Glutamatergic neuron (in vitro differentiated cells): ENCODE data around the gene ACAD11. TPM values are rescaled to one million over a fixed set of nuclear protein-coding genes. Genes with fewer than 3 reads are reported as not detected.

Experiments
- DNase-seq: peaks from one replicate; pipeline ENCODE4 v3.0.0; 2022
- H3K27ac Mint-ChIP-seq: one replicate; pipeline ENCODE4 v1.8.0; 2020; ENCODE audit warnings: mild to moderate bottlenecking, mixed read lengths, inconsistent platforms; ENCODE audit not compliant: unreplicated experiment
- H3K27me3 Mint-ChIP-seq: one replicate; pipeline ENCODE4 v1.8.0; 2020; ENCODE audit warnings: mild to moderate bottlenecking, moderate library complexity, mixed read lengths, inconsistent platforms; ENCODE audit not compliant: unreplicated experiment
- H3K36me3 Mint-ChIP-seq: one replicate; pipeline ENCODE4 v1.8.0; 2020; ENCODE audit warnings: mild to moderate bottlenecking, mixed read lengths, inconsistent platforms; ENCODE audit not compliant: unreplicated experiment
- H3K4me1 Mint-ChIP-seq: one replicate; pipeline ENCODE4 v1.8.0; 2020; ENCODE audit warnings: mild to moderate bottlenecking, low read depth, mixed read lengths, inconsistent platforms; ENCODE audit not compliant: unreplicated experiment
- H3K4me3 Mint-ChIP-seq: one replicate; pipeline ENCODE4 v1.8.0; 2020; ENCODE audit warnings: mild to moderate bottlenecking, mixed read lengths, inconsistent platforms; ENCODE audit not compliant: unreplicated experiment
- H3K9me3 Mint-ChIP-seq: one replicate; pipeline ENCODE4 v1.8.0; 2020; ENCODE audit warnings: mild to moderate bottlenecking, moderate library complexity, mixed read lengths, inconsistent platforms; ENCODE audit not compliant: unreplicated experiment
- total RNA-seq: library from RNA; stranded (reverse); fragmentation: NEBNext Ultra II Directional; extraction: Animal tissue kit (Norgen Biotek cat#: 25700); gene quantifications from one replicate; pipeline ENCODE4 v1.2.1, GENCODE V29; 2021; ENCODE audit not compliant: unreplicated experiment
- TF ChIP-seq, protein P1 (sequence below): fragments of 200-600 bp; sonication (generic); IDR thresholded peaks from one replicate; pipeline ENCODE4 v1.5.0; 2021; ENCODE audit not compliant: partially characterized antibody, unreplicated experiment

Gene ACAD11
- total RNA-seq, 1 donor from 2014 or later, result 9.4 TPM

DNA sequence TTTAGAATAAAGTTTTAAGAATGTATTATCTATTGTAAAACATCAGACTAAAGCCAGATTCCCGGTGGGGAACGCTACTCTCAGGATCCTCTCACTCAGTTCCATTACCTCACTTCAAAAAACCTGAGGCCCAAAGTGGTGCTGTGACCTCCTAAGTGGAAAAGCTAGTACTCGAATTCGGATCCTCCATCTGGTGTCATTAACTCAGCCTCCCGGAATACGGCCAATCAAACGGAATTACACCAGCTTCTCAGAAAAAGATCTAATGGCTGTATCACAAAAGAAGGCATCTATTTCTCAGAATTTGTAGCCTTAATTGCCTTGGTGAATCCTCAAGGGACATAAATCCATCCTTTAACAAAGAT, 627 bp downstream of the ACAD11 start:
- Mint-ChIP-seq H3K9me3 (peaks cover 7% of the 10 kb centered on the region), H3K4me3 (peak overlapping the region; percentile 96), H3K27me3 (no peaks in the 10 kb centered on the region), H3K27ac (no peak overlapping the region), H3K4me1 (peaks cover 6% of the 10 kb centered on the region), H3K36me3 (no peaks in the 10 kb centered on the region)
- TF ChIP-seq, protein P1, sequence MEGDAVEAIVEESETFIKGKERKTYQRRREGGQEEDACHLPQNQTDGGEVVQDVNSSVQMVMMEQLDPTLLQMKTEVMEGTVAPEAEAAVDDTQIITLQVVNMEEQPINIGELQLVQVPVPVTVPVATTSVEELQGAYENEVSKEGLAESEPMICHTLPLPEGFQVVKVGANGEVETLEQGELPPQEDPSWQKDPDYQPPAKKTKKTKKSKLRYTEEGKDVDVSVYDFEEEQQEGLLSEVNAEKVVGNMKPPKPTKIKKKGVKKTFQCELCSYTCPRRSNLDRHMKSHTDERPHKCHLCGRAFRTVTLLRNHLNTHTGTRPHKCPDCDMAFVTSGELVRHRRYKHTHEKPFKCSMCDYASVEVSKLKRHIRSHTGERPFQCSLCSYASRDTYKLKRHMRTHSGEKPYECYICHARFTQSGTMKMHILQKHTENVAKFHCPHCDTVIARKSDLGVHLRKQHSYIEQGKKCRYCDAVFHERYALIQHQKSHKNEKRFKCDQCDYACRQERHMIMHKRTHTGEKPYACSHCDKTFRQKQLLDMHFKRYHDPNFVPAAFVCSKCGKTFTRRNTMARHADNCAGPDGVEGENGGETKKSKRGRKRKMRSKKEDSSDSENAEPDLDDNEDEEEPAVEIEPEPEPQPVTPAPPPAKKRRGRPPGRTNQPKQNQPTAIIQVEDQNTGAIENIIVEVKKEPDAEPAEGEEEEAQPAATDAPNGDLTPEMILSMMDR, result no peak
- no peak for DNase-seq

DNA sequence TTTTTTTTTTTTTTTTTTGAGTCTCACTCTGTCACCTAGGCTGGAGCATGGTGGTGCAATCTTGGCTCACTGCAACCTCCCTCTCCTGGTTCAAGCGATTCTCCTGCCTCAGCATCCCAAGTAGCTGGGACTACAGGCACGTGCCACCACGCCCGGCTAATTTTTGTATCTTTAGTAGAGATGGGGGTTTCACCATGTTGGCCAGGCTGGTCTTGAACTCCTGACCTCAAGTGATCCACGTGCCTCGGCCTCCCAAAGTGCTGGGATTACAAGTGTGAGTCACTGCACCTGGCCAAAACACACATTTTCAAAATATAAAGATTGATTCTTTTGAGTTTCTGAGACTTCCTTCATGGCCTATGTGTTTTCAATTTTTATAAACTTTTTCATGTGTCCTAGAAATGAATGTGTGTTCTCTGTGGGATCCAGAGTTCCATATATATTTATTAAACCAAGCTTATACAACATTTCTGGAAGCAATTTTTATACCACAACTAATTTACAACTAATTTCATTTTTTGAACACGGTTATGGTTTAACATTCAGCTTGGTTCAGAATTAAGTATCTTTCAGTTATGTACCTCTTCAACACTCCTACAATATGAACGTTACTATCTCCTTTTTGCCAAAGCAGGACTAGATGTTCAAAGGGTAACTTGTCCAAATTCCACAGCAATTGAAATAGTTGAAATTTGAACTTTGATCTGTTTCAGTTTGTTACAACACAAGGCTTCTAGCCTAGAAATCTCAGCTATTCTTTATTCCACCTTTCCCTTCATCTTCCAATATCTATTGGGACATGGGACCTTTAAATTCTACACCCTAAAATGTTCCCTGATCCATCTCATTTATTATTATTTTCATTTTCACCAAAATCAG, 1.5 kb downstream of the ACAD11 start:
- Mint-ChIP-seq H3K36me3 (no peaks in the 10 kb centered on the region), H3K27ac (no peak overlapping the region), H3K27me3 (no peaks in the 10 kb centered on the region), H3K9me3 (peaks cover 7% of the 10 kb centered on the region), H3K4me3 (peak overlapping the region; percentile 96), H3K4me1 (peaks cover 6% of the 10 kb centered on the region)
- TF ChIP-seq, protein P1, result no peak
- DNase-seq, result no peak

DNA sequence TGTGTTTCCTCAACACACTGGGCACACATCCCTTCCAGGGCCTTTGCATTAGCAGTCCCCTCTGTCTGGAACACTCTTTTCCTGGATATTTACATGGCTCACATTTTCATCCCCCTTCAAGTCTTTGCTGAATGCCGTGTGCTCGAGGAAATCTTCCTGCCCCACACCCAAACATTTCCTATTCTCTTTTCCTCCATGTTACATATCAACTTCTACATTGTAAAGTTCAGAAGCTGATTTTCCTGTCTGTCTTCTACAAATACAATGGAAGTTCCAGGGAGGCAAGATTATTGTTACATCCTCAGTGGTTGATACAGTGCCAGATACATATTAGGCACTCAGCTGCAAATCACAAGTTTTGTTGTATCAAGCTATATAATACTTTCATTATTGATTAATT, 4.1 kb downstream of the ACAD11 start:
- TF ChIP-seq, protein P1, result no peak
- H3K27me3 Mint-ChIP-seq, result no peaks in the 10 kb centered on the region
- peaks cover 7% of the 10 kb centered on the region for H3K9me3 Mint-ChIP-seq
- DNase-seq, result no peak
- H3K27ac Mint-ChIP-seq, result no peak overlapping the region
- no peaks in the 10 kb centered on the region for H3K4me1 Mint-ChIP-seq
- H3K36me3 Mint-ChIP-seq, result no peaks in the 10 kb centered on the region
- H3K4me3 Mint-ChIP-seq, result no peak overlapping the region

DNA sequence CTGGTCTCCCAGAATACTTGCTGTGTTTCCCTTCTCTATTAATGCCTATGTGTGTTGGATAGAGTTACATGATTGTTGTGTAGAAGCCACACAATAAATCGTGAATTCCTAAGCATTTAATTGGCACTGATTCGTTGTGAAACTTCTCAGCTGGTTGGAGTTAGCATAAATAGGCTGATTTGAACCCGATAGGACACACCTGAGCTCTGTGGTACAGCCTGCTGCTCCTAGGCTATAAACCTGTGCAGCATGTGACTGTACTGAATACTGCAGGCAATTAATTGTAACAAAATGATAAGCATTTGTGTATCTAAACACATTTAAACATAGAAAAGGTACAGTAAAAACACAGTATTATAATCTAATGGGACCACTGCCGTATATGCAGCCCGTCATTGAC, 4.9 kb downstream of the ACAD11 start:
- no peak overlapping the region for H3K27ac Mint-ChIP-seq
- H3K27me3 Mint-ChIP-seq, result no peaks in the 10 kb centered on the region
- TF ChIP-seq, protein P1, result no peak
- H3K36me3 Mint-ChIP-seq, result no peaks in the 10 kb centered on the region
- H3K4me1 Mint-ChIP-seq, result no peaks in the 10 kb centered on the region
- no peak overlapping the region for H3K4me3 Mint-ChIP-seq
- peaks cover 1% of the 10 kb centered on the region for H3K9me3 Mint-ChIP-seq
- no peak for DNase-seq

DNA sequence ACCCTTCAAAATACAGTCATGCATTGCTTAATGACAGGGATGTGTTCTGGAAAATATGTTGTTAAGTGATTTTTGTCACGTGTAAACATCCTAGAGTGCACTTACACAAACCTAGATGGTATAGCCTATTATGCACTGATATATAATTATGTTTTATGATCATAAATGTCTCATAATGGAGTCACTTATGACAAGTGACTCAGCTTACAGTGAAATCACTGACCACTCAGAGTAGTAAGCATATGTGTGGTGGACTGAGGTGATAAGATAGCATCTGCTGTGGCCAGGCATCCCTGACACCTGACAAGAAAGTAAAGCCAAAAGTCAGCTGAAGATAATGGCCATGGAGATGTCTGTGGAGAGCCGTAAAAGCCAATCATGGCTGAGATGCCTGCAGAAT, 5.4 kb downstream of the ACAD11 start:
- DNase-seq, result no peak
- H3K36me3 Mint-ChIP-seq, result no peaks in the 10 kb centered on the region
- no peaks in the 10 kb centered on the region for H3K27me3 Mint-ChIP-seq
- TF ChIP-seq, protein P1, result no peak
- H3K4me1 Mint-ChIP-seq, result no peaks in the 10 kb centered on the region
- no peak overlapping the region for H3K4me3 Mint-ChIP-seq
- no peak overlapping the region for H3K27ac Mint-ChIP-seq
- no peaks in the 10 kb centered on the region for H3K9me3 Mint-ChIP-seq
